Posterior cingulate gyrus (tissue), 11 donors: ENCODE measurements around the gene B2M.
"Not testable (repeated sequence)": the region's sequence is repeated elsewhere in the genome, so short reads cannot be mapped to it uniquely, and the experiment has no call there.

ENCODE experiments used
- DNase-seq, 10 donors: peaks; one replicate each; pipeline versions ENCODE4 v3.0.0 to v3.0.0-alpha.2; 2020 to 2021; ENCODE audit warnings: mixed read lengths in 3 of 10
- intact Hi-C: fragments of 100-400 bp; cut with DNase I; formaldehyde crosslinking; loops from one replicate; pipeline ENCODE4 v1.15.1; 2023

Gene B2M

GRCh38 chr15:44695294-44695693 lies 16.0 kb upstream of the B2M start:
- intact Hi-C loops = no loop called here
- DNase-seq = no peak

- intact Hi-C loops = no loop called here
Observed at GRCh38 chr15:44697014-44697413, 14.3 kb upstream of the B2M start.

GRCh38 chr15:44698641-44699040 lies 12.7 kb upstream of the B2M start:
- intact Hi-C loops = no loop called here
- DNase-seq = no peak

More at GRCh38 chr15:44697014-44697413, 14.3 kb upstream of the B2M start:
- DNase-seq = no peak

- intact Hi-C loops, DNase-seq: not testable (repeated sequence)
Observed at GRCh38 chr15:44700676-44701075, 10.6 kb upstream of the B2M start.

GRCh38 chr15:44705986-44706385 lies 5.3 kb upstream of the B2M start:
- no peak for DNase-seq
- intact Hi-C loops = no loop called here

- DNase-seq = no peak
- intact Hi-C loops = no loop called here
Observed at GRCh38 chr15:44706401-44706800, 4.9 kb upstream of the B2M start.

- intact Hi-C loops = no loop called here
- no peak for DNase-seq
Observed at GRCh38 chr15:44706946-44707636, 4.2 kb upstream of the B2M start.

- DNase-seq = no peak
- intact Hi-C loops = loop anchor here (2.0 kb wide), 1 partner anchor 18 kb away; no protein-coding TSS in a partner anchor
Observed at GRCh38 chr15:44710236-44711095, 851 bp upstream of the B2M start.

- DNase-seq = peak in 7 of 10 donors; percentile 12 to 87 (median 39)
- intact Hi-C loops = loop anchor here (2.0 kb wide), 1 partner anchor 17 kb away; no protein-coding TSS in a partner anchor
Observed at GRCh38 chr15:44711743-44712345, 527 bp downstream of the B2M start.

GRCh38 chr15:44712346-44713005 lies 1.2 kb downstream of the B2M start:
- peak in 4 of 10 donors; percentile 17 to 82 (median 36) for DNase-seq
- intact Hi-C loops = no loop called here

- intact Hi-C loops = no loop called here
Observed at GRCh38 chr15:44713006-44713966, 2.0 kb downstream of the B2M start.

GRCh38 chr15:44715142-44715796 lies 4.0 kb downstream of the B2M start:
- intact Hi-C loops = no loop called here
- DNase-seq = no peak

More at GRCh38 chr15:44713006-44713966, 2.0 kb downstream of the B2M start:
- DNase-seq = no peak

GRCh38 chr15:44715797-44716334 lies 4.5 kb downstream of the B2M start:
- intact Hi-C loops = no loop called here
- no peak for DNase-seq

- intact Hi-C loops = no loop called here
- no peak for DNase-seq
Observed at GRCh38 chr15:44716983-44717602, 5.8 kb downstream of the B2M start.

- no peak for DNase-seq
- intact Hi-C loops = no loop called here
Observed at GRCh38 chr15:44718180-44718926, 7.0 kb downstream of the B2M start.

- intact Hi-C loops = no loop called here
- DNase-seq = no peak
Observed at GRCh38 chr15:44718927-44719292, 7.6 kb downstream of the B2M start.

GRCh38 chr15:44719293-44719999 lies 8.1 kb downstream of the B2M start:
- intact Hi-C loops = no loop called here
- DNase-seq = no peak
